BLaER1 treated with 17β-estradiol and CSF1 and Interleukin-3, amounts not matched to agents 10 nM and 100 nM (cell line): ENCODE measurements around the gene SEZ6L.

Experiments
- H3K27ac ChIP-seq, 11 experiments: shearing (Covaris generic); formaldehyde crosslinking; 2 replicates each; pipeline ENCODE4 v1.8.1; 2022
- H3K27me3 ChIP-seq, 11 experiments: shearing (Covaris generic); formaldehyde crosslinking; 2 replicates each; pipeline ENCODE4 v1.8.1; 2022
- H3K36me3 ChIP-seq, 11 experiments: shearing (Covaris generic); formaldehyde crosslinking; 2 replicates each; pipeline ENCODE4 v1.8.1; 2022
- H3K4me1 ChIP-seq, 10 experiments: shearing (Covaris generic); formaldehyde crosslinking; 2 replicates each; pipeline ENCODE4 v1.8.1; 2022
- H3K4me2 ChIP-seq, 11 experiments: shearing (Covaris generic); formaldehyde crosslinking; 2 replicates each; pipeline ENCODE4 v1.8.1; 2022
- H3K4me3 ChIP-seq, 10 experiments: shearing (Covaris generic); formaldehyde crosslinking; 2 replicates each; pipeline ENCODE4 v1.8.1; 2022
- H3K9ac ChIP-seq, 11 experiments: shearing (Covaris generic); formaldehyde crosslinking; 2 replicates each; pipeline ENCODE4 v1.8.1; 2022
- H3K9me3 ChIP-seq, 11 experiments: shearing (Covaris generic); formaldehyde crosslinking; replicated peaks in 1 of 11; 2 replicates each; pipeline ENCODE4 v1.8.1; 2022
- H4K20me1 ChIP-seq, 11 experiments: shearing (Covaris generic); formaldehyde crosslinking; 2 replicates each; pipeline ENCODE4 v1.8.1; 2022
- Cebpa-rat ChIP-seq, 11 experiments: shearing (Covaris generic); IDR thresholded peaks; 2 replicates each; pipeline ENCODE4 v1.8.1; 2022

The SEZ6L gene

DNA sequence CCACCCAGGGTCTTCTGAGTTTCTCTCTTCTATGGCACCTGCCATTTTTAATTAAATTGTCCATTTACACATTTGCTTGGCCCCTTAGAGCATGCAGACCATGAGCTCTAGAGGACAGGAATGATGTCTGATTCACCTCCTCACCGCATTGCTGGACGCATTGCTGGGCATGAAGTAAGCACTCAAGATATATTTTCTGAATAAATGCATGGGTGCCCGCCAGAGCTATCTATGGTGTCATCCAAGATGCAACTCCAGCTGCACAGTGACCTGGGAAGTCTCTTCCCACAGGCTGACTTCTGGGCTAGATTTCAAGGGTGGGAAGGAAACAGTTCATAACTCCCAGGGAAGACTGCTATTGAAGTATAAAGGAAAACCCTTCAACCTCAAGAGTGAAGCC is 193.2 kb downstream of the SEZ6L start:
- H3K4me1 ChIP-seq, result peaks cover 3 to 10% (median 7%) of the 10 kb centered on the region in 10 experiments; a peak in 9 of 20 replicates
- H3K4me3 ChIP-seq, result no peak overlapping the region

GRCh38 chr22:26364066-26365015 is 195.1 kb downstream of the SEZ6L start:
- Histone ChIP-seq H3K27ac (no peak overlapping the region), H3K9me3 (no peaks in the 10 kb centered on the region)
- no peak for TF ChIP-seq Cebpa-rat (IDR thresholded peaks at IDR 0.05)

More for the DNA sequence above, 193.2 kb downstream of the SEZ6L start:
- H4K20me1 ChIP-seq, result no peaks in the 10 kb centered on the region
- no peak overlapping the region for H3K27ac ChIP-seq
- no peaks in the 10 kb centered on the region for H3K27me3 ChIP-seq
- TF ChIP-seq Cebpa-rat (IDR thresholded peaks at IDR 0.05), result no peak
- no peaks in the 10 kb centered on the region for H3K36me3 ChIP-seq
- no peak overlapping the region for H3K9ac ChIP-seq
- no peaks in the 10 kb centered on the region for H3K9me3 ChIP-seq
- H3K4me2 ChIP-seq, result no peak overlapping the region

GRCh38 chr22:26367402-26368245 is 198.4 kb downstream of the SEZ6L start:
- no peak overlapping the region for H3K27ac ChIP-seq
- no peaks in the 10 kb centered on the region for H4K20me1 ChIP-seq
- no peaks in the 10 kb centered on the region for H3K36me3 ChIP-seq
- no peaks in the 10 kb centered on the region for H3K27me3 ChIP-seq
- no peak overlapping the region for H3K4me2 ChIP-seq
- H3K4me1 ChIP-seq, result no peaks in the 10 kb centered on the region
- no peak for TF ChIP-seq Cebpa-rat (IDR thresholded peaks at IDR 0.05)
- H3K9me3 ChIP-seq, result no peaks in the 10 kb centered on the region
- no peak overlapping the region for H3K9ac ChIP-seq
- H3K4me3 ChIP-seq, result no peak overlapping the region

More at GRCh38 chr22:26364066-26365015, 195.1 kb downstream of the SEZ6L start:
- H3K4me1 ChIP-seq, result peaks cover 3 to 10% (median 6%) of the 10 kb centered on the region in 10 experiments; a peak in 8 of 20 replicates
- H3K4me3 ChIP-seq, result no peak overlapping the region
- no peaks in the 10 kb centered on the region for H3K36me3 ChIP-seq
- no peak overlapping the region for H3K9ac ChIP-seq
- H4K20me1 ChIP-seq, result no peaks in the 10 kb centered on the region
- no peaks in the 10 kb centered on the region for H3K27me3 ChIP-seq
- no peak overlapping the region for H3K4me2 ChIP-seq

DNA sequence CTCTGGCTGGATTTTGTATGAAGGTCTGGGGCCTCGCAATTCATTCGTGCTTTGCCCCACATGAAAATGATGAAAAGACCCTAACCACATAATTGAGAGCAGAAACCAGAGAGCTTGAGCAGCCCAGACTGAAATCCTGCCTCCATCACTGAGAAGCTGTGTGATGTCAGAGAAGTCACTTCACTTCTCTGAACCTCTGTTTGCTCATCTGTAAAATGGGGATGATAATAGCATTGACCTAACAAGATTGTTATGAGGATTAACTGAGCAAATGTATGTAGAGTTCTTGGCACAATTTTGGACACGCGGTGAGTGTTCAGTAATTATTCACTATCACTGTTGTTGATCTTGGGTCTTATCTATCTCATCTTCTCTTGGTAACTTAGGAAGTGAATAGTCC is 203.6 kb downstream of the SEZ6L start:
- Histone ChIP-seq H3K9me3 (no peaks in the 10 kb centered on the region), H3K27me3 (no peaks in the 10 kb centered on the region), H3K4me2 (no peak overlapping the region), H3K4me3 (no peak overlapping the region), H3K27ac (no peak overlapping the region), H3K4me1 (peaks cover 0 to 10% (median 6%) of the 10 kb centered on the region in 10 experiments; a peak in 7 of 20 replicates), H3K9ac (no peak overlapping the region), H4K20me1 (no peaks in the 10 kb centered on the region), H3K36me3 (no peaks in the 10 kb centered on the region)
- no peak for TF ChIP-seq Cebpa-rat (IDR thresholded peaks at IDR 0.05)

GRCh38 chr22:26374391-26375026 is 205.2 kb downstream of the SEZ6L start:
- TF ChIP-seq Cebpa-rat (IDR thresholded peaks at IDR 0.05), result no peak
- H3K36me3 ChIP-seq, result no peaks in the 10 kb centered on the region
- H3K27ac ChIP-seq, result no peak overlapping the region
- no peaks in the 10 kb centered on the region for H3K27me3 ChIP-seq
- H3K4me2 ChIP-seq, result no peak overlapping the region
- no peaks in the 10 kb centered on the region for H4K20me1 ChIP-seq
- H3K9ac ChIP-seq, result no peak overlapping the region
- H3K9me3 ChIP-seq, result peaks cover 0 to 10% (median 7%) of the 10 kb centered on the region in 11 experiments; a peak in 9 of 22 replicates
- peaks cover 0 to 10% (median 6%) of the 10 kb centered on the region in 10 experiments; a peak in 7 of 20 replicates for H3K4me1 ChIP-seq
- no peak overlapping the region for H3K4me3 ChIP-seq

GRCh38 chr22:26377170-26377830 is 208.0 kb downstream of the SEZ6L start:
- no peak overlapping the region for H3K9ac ChIP-seq
- peaks cover 0 to 10% (median 6%) of the 10 kb centered on the region in 10 experiments; a peak in 7 of 20 replicates for H3K4me1 ChIP-seq
- H3K36me3 ChIP-seq, result no peaks in the 10 kb centered on the region
- TF ChIP-seq Cebpa-rat (IDR thresholded peaks at IDR 0.05), result no peak
- H3K4me2 ChIP-seq, result peak overlapping the region; percentile 6 to 83 (median 45); a peak in 20 of 22 replicates
- no peaks in the 10 kb centered on the region for H4K20me1 ChIP-seq
- H3K9me3 ChIP-seq, result peaks cover 0 to 14% (median 7%) of the 10 kb centered on the region in 11 experiments; a peak in 9 of 22 replicates
- H3K4me3 ChIP-seq, result peak overlapping the region in 1 of 10 experiments; percentile 18; a peak in 4 of 20 replicates
- no peak overlapping the region for H3K27ac ChIP-seq
- H3K27me3 ChIP-seq, result no peaks in the 10 kb centered on the region

GRCh38 chr22:26380072-26380830 is 211.0 kb downstream of the SEZ6L start:
- Histone ChIP-seq H3K4me3 (no peak overlapping the region), H4K20me1 (no peaks in the 10 kb centered on the region), H3K27me3 (no peaks in the 10 kb centered on the region), H3K27ac (no peak overlapping the region), H3K36me3 (no peaks in the 10 kb centered on the region), H3K9ac (no peak overlapping the region), H3K4me1 (peaks cover 0 to 10% (median 6%) of the 10 kb centered on the region in 10 experiments; a peak in 8 of 20 replicates), H3K4me2 (no peak overlapping the region), H3K9me3 (peaks cover 0 to 14% (median 7%) of the 10 kb centered on the region in 11 experiments; a peak in 9 of 22 replicates)
- TF ChIP-seq Cebpa-rat (IDR thresholded peaks at IDR 0.05), result no peak

GRCh38 chr22:26382782-26383181 is 213.5 kb downstream of the SEZ6L start:
- Histone ChIP-seq H3K36me3 (no peaks in the 10 kb centered on the region), H4K20me1 (no peaks in the 10 kb centered on the region), H3K4me2 (no peak overlapping the region), H3K27ac (no peak overlapping the region), H3K27me3 (no peaks in the 10 kb centered on the region), H3K9me3 (peaks cover 0 to 14% (median 7%) of the 10 kb centered on the region in 11 experiments; a peak in 9 of 22 replicates), H3K4me1 (peaks cover 0 to 5% (median 0%) of the 10 kb centered on the region in 10 experiments; a peak in 4 of 20 replicates), H3K9ac (no peak overlapping the region), H3K4me3 (no peak overlapping the region)
- no peak for TF ChIP-seq Cebpa-rat (IDR thresholded peaks at IDR 0.05)
